ENCODE results near the gene AQP5.

The AQP5 gene

GRCh38 chr12:49966511-49967041 is 4.9 kb downstream of the AQP5 start:
- no peak for DNase-seq

DNA sequence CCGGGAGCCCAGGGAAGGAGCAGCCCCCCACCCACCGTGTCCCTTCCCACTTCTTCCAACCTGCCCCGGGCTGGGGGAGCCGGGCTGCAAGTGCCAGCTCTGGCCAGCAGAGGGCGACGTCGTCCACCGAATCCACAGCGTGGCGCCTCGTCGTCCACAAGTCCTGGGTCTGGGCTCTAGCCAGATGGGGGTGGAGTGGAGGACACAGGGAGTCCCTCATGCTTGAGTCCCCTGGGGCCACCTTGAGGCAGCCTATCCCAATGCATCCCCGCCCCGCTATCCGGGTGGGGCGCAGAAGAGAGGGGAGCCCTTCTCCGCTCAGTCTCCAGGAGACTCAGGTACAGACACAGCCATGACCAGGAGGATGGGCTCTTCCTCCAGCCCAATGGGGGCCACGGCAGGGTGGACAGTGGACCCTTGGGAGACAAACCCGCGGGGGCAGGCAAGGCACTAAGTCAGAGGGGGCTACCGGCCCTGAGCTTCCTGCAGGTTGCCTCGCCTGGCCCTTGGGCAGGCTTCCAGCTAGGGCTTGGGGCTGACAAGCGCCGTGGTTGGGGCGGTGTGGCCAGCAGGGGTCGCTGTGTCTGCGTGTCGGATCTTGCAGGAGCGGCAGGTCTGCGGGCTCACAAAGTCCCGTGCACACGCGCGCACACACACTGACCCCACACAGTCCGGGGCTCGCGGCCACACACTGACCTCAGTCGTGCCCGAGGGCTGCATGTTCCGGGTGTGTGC is 5.5 kb downstream of the AQP5 start:
- peak; percentile 96 for DNase-seq

DNA sequence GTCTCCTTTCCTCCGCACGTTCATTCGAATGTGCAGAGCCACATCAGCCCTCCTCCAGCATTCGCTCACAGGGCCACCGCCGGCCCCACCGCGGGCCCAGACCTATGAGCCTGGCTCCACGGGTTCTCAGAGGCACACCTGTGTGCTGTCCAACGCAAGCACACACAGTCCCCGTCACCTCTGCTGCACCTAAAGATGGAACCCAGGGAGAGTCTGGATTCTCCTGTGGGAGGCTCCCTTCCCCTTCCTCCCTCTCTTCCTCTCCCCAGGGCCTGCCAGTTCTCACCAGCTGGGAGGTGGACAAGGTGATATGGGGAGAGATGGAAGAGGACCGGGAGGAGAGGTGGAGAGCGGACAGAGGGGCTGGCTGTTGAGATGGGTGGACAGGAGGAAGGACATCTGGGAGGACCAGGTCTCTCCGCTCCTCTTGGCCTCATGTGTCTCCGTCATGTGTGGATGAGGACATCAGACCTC is 6.1 kb downstream of the AQP5 start:
- no peak for DNase-seq

- no peak for DNase-seq
These were observed 6.8 kb downstream of the AQP5 start for GRCh38 chr12:49968471-49968870.

- no peak for DNase-seq
These were observed 7.4 kb downstream of the AQP5 start for GRCh38 chr12:49969027-49969426.

GRCh38 chr12:49969651-49970429 is 8.2 kb downstream of the AQP5 start:
- DNase-seq = no peak

DNA sequence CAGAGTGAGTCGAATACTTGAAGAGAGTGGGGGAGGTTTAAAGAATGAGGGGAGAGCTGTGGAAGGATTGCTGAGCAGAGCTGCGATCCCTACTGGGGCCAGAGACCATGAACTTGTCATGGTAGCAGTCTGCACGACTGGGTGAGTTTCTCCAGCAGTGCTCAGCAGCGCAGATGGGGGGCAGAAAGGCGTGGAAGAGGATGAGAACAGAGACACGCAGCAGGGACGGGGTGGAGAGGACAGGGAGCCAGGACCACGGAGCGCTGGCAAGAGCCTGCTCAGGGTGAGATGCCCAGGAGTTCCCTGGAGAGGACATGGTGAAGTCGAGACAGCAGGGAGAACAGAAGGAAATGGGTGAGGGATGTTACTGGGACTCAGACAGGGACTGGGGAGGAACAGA is 9.0 kb downstream of the AQP5 start:
- no peak for DNase-seq

DNA sequence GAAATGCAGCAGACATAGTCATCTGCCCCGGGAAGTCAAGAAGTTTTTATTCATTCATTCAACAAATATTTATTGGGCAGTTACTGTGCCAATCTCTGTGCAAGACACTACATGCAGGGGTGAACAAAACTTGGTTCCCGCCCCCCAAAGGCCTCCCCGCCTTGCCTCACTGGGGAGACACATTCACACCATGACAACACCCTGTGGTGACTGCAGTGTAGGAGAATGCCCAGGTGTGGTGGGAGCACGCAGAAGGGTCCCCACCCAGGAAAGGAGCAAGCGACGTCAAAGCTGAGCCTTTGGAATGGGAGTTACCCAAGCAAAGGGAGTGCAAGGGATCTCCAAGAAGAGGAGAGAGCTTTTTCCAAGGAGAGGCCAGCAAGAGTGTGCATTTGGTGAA is 9.5 kb downstream of the AQP5 start:
- no peak for DNase-seq

- no peak for DNase-seq
These were observed 10.5 kb downstream of the AQP5 start for GRCh38 chr12:49972129-49972528.

DNA sequence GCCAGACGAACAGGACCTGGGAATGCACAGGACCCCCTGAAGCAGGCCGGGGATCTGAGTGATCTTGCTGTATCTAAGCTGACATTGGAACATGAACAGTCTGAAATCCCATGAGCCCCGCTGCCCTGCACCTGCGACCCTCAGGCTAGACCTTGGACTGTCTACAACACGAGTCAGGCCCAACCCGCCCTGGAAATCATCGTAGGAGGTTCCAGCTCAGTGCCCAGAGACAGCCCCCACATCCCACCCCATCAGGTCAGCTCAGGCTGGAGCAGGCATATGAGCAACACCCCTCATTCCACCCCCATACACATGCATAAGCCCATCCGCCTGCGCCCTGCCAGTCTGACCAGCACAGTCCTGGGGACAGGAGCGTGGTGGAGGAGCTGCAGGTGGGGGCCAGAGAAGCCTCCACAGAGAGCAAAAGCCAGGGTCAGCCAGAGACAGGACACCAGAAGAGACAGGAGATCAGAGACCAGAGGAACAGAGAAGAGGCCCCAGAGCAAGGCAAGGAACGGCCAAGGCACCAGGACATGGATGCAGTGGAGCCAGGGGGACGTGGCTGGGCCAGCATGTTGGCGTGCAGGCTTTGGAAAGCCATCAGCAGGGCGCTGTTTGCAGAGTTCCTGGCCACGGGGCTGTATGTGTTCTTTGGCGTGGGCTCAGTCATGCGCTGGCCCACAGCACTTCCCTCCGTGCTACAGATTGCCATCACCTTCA is 11.1 kb downstream of the AQP5 start, which contains the start of gene AQP6:
TSS of gene AQP6 (plus strand) at position 307 of the 720 bp plus-strand sequence. CDS start at position 534, 227 bp downstream.
- no peak for DNase-seq

DNA sequence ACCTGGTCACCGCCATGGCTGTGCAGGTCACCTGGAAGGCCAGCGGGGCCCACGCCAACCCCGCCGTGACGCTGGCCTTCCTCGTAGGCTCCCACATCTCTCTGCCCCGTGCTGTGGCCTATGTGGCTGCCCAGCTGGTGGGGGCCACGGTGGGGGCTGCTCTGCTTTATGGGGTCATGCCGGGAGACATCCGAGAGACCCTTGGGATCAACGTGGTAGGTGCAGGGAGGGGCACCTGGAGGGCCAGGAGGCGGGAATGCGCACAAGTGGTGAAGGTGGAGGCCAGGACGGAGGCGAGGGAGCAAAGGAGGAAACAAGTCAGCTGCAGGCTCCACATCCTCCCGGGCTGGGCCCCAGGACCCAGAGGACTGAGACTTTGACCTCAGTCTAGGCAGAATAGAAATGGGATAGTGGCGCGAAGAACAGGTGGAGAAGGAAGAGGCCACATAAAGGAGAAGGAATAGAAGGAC is 11.7 kb downstream of the AQP5 start:
- DNase-seq = no peak

- peak; percentile 68 for DNase-seq
These were observed 12.6 kb downstream of the AQP5 start for GRCh38 chr12:49974231-49974675.

GRCh38 chr12:49974677-49975317 is 13.1 kb downstream of the AQP5 start:
- no peak for DNase-seq

GRCh38 chr12:49975318-49975761 is 13.7 kb downstream of the AQP5 start:
- no peak for DNase-seq

DNA sequence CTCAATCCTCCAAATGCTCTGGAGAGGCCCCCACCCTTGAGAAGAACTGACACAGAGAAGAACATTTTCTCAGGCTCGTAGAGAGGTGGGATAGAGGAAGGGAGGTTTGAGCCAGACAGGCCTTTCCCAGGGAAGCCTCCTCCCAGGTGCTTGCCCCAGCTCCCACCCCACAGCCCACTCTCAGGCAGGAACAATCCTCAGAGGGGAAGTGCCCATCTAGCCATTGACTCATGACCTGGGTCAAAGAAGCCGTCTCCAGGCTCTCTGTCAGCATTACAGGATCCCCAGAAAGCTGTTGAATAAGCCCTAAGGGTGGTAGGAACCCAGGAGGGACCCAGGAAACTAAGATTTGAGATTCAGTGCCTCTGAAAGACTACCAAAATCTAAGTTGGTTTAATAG is 14.9 kb downstream of the AQP5 start:
- DNase-seq = no peak

DNA sequence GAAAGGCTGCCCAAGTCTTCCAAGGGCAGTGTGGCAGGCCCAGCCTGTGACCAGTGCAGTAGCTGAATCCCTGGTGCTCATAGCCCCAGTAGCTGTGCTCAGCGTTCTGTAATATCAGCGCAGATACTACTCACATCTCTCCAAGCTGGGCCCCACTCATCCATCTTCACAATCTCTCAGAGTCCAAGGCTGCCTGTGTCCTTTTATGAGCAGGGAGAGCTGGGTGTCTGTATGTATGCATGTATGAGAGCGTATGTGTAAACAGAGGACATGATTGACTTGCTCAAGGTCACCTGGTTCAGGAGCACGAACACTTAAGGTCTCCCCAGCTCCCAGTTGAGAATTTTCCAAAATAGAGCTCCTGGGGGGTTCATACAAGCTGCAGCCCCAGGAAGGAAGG is 16.5 kb downstream of the AQP5 start:
- no peak for DNase-seq

- DNase-seq = no peak
These were observed 17.4 kb downstream of the AQP5 start for GRCh38 chr12:49979016-49979586.

GRCh38 chr12:49979791-49980190 is 18.1 kb downstream of the AQP5 start:
- no peak for DNase-seq

GRCh38 chr12:49980501-49981349 is 19.1 kb downstream of the AQP5 start:
- DNase-seq = no peak

DNA sequence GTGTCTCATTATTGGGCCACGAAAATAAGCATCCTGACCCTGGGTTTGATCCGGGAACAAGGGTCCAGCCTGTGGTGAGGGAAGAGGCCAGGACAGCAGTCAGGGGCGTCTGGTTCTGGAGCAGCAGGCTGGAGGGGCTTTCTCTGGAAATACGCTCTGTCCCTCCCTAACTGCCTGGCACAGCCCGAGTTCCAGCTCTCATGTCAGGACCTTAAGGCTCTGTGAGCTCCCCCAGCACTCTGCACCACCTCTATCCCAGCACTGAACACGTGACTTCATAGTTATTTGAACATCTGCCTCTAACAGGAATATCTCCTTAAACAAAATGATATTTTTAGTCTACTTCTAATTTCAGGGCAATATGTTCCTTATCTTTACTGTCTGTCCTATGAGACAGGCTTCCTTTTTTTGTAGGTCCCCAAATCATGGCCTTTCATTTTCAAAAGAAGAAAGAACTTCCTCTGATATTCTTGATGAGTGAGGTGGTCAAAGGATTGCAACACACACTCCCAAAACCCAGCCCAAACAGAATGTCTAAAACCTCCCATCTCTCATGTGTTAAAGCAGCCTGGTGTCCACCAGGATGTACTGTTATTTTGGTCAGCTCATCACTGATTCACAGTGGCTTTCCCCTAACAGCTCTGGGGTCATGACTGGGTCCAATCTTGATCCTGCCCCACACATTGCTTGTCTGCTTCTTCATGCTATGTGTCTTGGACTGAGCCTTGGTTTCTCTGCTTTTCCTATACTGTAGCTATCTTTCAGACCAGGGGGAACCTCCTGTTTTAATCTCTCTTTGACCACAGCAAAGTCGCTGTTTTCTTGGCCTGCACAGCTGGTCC is 20.8 kb downstream of the AQP5 start:
- DNase-seq = no peak
